Dermis microvascular lymphatic vessel endothelial cell (primary cell): ENCODE measurements around the gene LAPTM4A. TPM values are rescaled to one million over a fixed set of nuclear protein-coding genes. Genes with fewer than 3 reads are reported as not detected.

Experiments used
- DNase-seq, 2 donors: peaks; one replicate each; pipeline versions ENCODE4 v3.0.0 to v3.0.0-alpha.2; 2010; ENCODE audit warnings: low read depth in 2 of 2
- total RNA-seq: library from RNA; depleted of rRNA; stranded (reverse); fragments of >200 nt; gene quantifications from 2 replicates; pipeline ENCODE4 v1.2.1, GENCODE V29; 2014

Gene LAPTM4A
- total RNA-seq, 1 donor from 2014 or later, result 101 TPM

GRCh38 chr2:19987936-19988335 is 63.5 kb downstream of the LAPTM4A start:
- DNase-seq, result no peak

Other genes starting within 250 kb of the LAPTM4A start
- 6.3 and 8.7 TPM in 2 replicates for gene TTC32, start 149.6 kb downstream of the LAPTM4A start, total RNA-seq
- 5.0 and 6.1 TPM in 2 replicates for gene WDR35, start 61.5 kb downstream of the LAPTM4A start, total RNA-seq
- 1.0 and 1.4 TPM in 2 replicates for gene MATN3, start 39.0 kb downstream of the LAPTM4A start, total RNA-seq
- gene SDC1, start 173.5 kb upstream of the LAPTM4A start, total RNA-seq, result 2.6 and 16.3 TPM in 2 replicates